Ectodermal cell (in vitro differentiated cells): ENCODE results near the gene TAS2R3.

Source experiments
- H3K27ac ChIP-seq: 2 replicates; pipeline ENCODE4 v1.7.0; 2013; ENCODE audit warnings: mild to moderate bottlenecking, low read depth, low read length; ENCODE audit not compliant: insufficient read depth, poor library complexity, severe bottlenecking
- H3K27me3 ChIP-seq: 2 replicates; pipeline ENCODE4 v1.7.0; 2013; ENCODE audit warnings: mild to moderate bottlenecking, low read length; ENCODE audit not compliant: insufficient read depth, control insufficient read depth, poor library complexity, severe bottlenecking
- H3K36me3 ChIP-seq: one replicate; pipeline ENCODE4 v1.7.0; 2013; ENCODE audit warnings: low read length; ENCODE audit not compliant: control insufficient read depth, insufficient read depth
- H3K4me1 ChIP-seq: one replicate; pipeline ENCODE4 v1.7.0; 2013; ENCODE audit warnings: low read length; ENCODE audit not compliant: control insufficient read depth, insufficient read depth
- H3K4me3 ChIP-seq: 2 replicates; pipeline ENCODE4 v1.7.0; 2013; ENCODE audit warnings: low read depth, low read length, control low read depth; ENCODE audit not compliant: insufficient read depth
- H3K9me3 ChIP-seq: 2 replicates; pipeline ENCODE4 v1.7.0; 2013; ENCODE audit warnings: mild to moderate bottlenecking, low read length, moderate library complexity; ENCODE audit not compliant: control insufficient read depth
- WGBS, 2 experiments: methylation state at CpG; one replicate each; pipeline ENCODE4 v1.1.7; 2013; ENCODE audit warnings: missing lambda C conversion rate in 2 of 2; 5-methylcytosine and 5-hydroxymethylcytosine counted together

The TAS2R3 gene

GRCh38 chr7:141776374-141776773, 12.5 kb downstream of the TAS2R3 start, which contains the start of gene TAS2R4:
Gene TAS2R4, plus strand, starts transcription at chr7:141776674. Its CDS starts 1,815 bp downstream, at chr7:141778489.
- Histone ChIP-seq H3K9me3 (no peaks in the 10 kb centered on the region), H3K27me3 (no peaks in the 10 kb centered on the region), H3K36me3 (peaks cover 15% of the 10 kb centered on the region), H3K27ac (no peak within 1 kb of the TSS), H3K4me1 (no peaks in the 10 kb centered on the region), H3K4me3 (no peak within 1 kb of the TSS)
- 84 to 94% methylated on average over 1 of the region's 1 CpG for WGBS, 2 experiments

GRCh38 chr7:141785706-141786552, 22.0 kb downstream of the TAS2R3 start:
- Histone ChIP-seq H3K36me3 (peaks cover 5% of the 10 kb centered on the region), H3K4me3 (no peak overlapping the region), H3K9me3 (no peaks in the 10 kb centered on the region), H3K27me3 (no peaks in the 10 kb centered on the region), H3K4me1 (no peaks in the 10 kb centered on the region), H3K27ac (no peak overlapping the region)
- WGBS, 2 experiments: 84 to 85% methylated on average over 13 of the region's 13 CpGs

- WGBS, 2 experiments: 94 to 95% methylated on average over 2 of the region's 2 CpGs
- H3K4me3 ChIP-seq: no peak overlapping the region
- H3K9me3 ChIP-seq: no peaks in the 10 kb centered on the region
- no peaks in the 10 kb centered on the region for H3K4me1 ChIP-seq
- H3K27ac ChIP-seq: no peak overlapping the region
- peaks cover 5% of the 10 kb centered on the region for H3K36me3 ChIP-seq
- H3K27me3 ChIP-seq: no peaks in the 10 kb centered on the region
Measured at GRCh38 chr7:141788296-141788695, 24.4 kb downstream of the TAS2R3 start.

- no peaks in the 10 kb centered on the region for H3K27me3 ChIP-seq
- H3K27ac ChIP-seq: no peak within 1 kb of the TSS
- 96% methylated on average over 5 of the region's 5 CpGs for WGBS, 2 experiments
- no peak within 1 kb of the TSS for H3K4me3 ChIP-seq
- H3K36me3 ChIP-seq: peaks cover 5% of the 10 kb centered on the region
- H3K4me1 ChIP-seq: no peaks in the 10 kb centered on the region
- no peaks in the 10 kb centered on the region for H3K9me3 ChIP-seq
Measured at GRCh38 chr7:141789917-141790316, 26.0 kb downstream of the TAS2R3 start, which contains the start of gene TAS2R5. Gene TAS2R5, plus strand, starts transcription at chr7:141790217. Its CDS starts 145 bp downstream, at chr7:141790362.

GRCh38 chr7:141792526-141792925, 28.6 kb downstream of the TAS2R3 start:
- WGBS, 2 experiments: 91 to 100% methylated on average over 2 of the region's 2 CpGs
- Histone ChIP-seq H3K36me3 (peaks cover 2% of the 10 kb centered on the region), H3K27ac (no peak overlapping the region), H3K9me3 (no peaks in the 10 kb centered on the region), H3K27me3 (no peaks in the 10 kb centered on the region), H3K4me1 (no peaks in the 10 kb centered on the region), H3K4me3 (no peak overlapping the region)
